ENCODE data around the gene SETD3. TPM values are rescaled to one million over a fixed set of nuclear protein-coding genes. Genes with fewer than 3 reads are reported as not detected.

The SETD3 gene
- total RNA-seq, 1 donor from 2014 or later, result 54.2 TPM

DNA sequence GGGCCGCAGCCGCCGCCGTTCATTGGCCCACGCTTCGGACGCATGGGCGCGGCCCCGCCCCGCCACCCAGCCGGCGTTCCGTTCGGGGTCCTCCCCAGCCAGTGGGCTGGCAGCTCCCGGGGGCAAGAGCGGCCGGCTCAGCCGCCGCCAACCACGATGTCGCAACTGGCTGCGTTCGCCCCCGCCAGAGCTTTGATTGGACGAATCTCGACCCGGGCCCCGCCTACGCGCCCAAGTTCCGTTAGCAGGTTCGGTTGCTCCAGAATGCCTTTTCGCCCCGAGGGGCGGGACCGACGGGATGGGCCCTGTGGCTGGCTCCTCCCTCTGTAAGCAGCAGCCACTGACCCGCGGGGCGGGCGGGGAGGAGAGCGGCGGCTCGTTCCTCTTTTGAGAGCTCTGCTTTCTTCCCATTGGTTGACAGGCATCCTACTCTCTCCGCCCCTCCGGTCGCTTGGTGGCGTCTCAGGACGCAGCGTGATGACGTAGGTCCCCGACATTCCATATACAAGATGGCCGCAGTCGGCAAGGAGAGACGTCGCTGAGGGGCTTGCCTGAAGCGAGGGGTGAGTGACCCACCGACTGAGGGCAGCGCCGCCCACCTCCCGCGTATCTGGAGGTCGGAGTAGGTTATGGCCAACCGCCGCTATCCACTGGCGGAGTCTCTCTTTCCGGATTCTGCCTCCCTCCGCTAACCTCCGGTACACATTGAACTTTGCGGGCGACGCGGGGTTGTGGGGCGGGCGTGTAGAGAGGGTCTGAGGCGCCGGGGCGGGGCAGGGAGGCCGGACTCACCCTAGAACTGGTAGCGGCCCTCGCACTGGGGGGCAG is 472 bp upstream of the SETD3 start, which contains the start of gene CCNK:
Gene CCNK (plus strand): TSS at position 493 of the 828 bp plus-strand sequence. CDS start 11,269 bp downstream, outside the sequence.
- Mint-ChIP-seq H3K27me3 (ENCODE audit: low read depth) (no peaks in the 10 kb centered on the region), H3K4me3 (ENCODE audit: unreplicated experiment) (peak within 1 kb of the TSS; percentile 96), H3K36me3 (ENCODE audit: low read depth) (no peaks in the 10 kb centered on the region), H3K27ac (ENCODE audit: unreplicated experiment) (peak within 1 kb of the TSS; percentile 99), H3K4me1 (ENCODE audit: low read depth) (peaks cover 57% of the 10 kb centered on the region), H3K9me3 (ENCODE audit: low read depth) (no peaks in the 10 kb centered on the region)
- peak; percentile 100 for DNase-seq (ENCODE audit: low spot score)
- TF ChIP-seq, protein P1, sequence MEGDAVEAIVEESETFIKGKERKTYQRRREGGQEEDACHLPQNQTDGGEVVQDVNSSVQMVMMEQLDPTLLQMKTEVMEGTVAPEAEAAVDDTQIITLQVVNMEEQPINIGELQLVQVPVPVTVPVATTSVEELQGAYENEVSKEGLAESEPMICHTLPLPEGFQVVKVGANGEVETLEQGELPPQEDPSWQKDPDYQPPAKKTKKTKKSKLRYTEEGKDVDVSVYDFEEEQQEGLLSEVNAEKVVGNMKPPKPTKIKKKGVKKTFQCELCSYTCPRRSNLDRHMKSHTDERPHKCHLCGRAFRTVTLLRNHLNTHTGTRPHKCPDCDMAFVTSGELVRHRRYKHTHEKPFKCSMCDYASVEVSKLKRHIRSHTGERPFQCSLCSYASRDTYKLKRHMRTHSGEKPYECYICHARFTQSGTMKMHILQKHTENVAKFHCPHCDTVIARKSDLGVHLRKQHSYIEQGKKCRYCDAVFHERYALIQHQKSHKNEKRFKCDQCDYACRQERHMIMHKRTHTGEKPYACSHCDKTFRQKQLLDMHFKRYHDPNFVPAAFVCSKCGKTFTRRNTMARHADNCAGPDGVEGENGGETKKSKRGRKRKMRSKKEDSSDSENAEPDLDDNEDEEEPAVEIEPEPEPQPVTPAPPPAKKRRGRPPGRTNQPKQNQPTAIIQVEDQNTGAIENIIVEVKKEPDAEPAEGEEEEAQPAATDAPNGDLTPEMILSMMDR (IDR thresholded peaks at IDR 0.05), result no peak

DNA sequence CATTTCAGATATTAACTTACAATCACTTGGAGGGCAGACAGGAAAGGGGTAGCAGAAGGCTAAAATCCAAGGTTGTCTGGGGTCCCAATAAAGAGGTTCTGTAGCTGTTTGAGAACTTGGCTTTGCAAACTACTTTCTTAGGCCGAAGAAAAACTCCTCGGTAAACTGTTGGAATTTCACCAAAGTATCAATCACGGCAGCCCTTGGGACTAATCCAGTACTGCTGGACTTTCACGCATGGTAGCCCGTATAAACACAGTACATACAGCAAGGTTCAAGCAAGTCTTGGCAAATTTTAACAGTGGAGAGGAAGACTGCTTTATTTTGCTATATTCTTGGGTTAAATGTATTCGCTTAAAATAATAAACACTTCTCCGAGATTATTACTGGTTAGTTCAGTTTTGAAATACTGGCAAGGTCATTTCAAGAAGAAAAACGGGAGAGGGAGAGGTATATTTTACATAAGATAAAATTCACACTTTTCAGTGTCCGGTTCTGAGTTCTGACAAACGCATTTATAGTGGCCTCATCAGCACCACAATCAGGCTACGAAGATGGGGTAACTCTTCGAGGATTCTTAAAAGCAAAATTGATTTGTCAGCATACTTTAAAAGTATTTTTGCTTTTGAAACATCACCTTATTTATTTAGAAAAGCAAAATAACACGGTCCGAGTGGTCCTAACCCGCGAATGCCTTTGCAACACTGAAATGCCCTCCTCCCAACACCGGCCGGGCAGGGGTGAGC is 1.3 kb downstream of the SETD3 start:
- no peaks in the 10 kb centered on the region for H3K36me3 Mint-ChIP-seq (ENCODE audit: low read depth)
- no peak for DNase-seq (ENCODE audit: low spot score)
- peak overlapping the region; percentile 96 for H3K27ac Mint-ChIP-seq (ENCODE audit: unreplicated experiment)
- H3K4me3 Mint-ChIP-seq (ENCODE audit: unreplicated experiment), result peak overlapping the region; percentile 89
- TF ChIP-seq, protein P1 (IDR thresholded peaks at IDR 0.05), result no peak
- H3K27me3 Mint-ChIP-seq (ENCODE audit: low read depth), result no peaks in the 10 kb centered on the region
- peaks cover 54% of the 10 kb centered on the region for H3K4me1 Mint-ChIP-seq (ENCODE audit: low read depth)
- no peaks in the 10 kb centered on the region for H3K9me3 Mint-ChIP-seq (ENCODE audit: low read depth)

DNA sequence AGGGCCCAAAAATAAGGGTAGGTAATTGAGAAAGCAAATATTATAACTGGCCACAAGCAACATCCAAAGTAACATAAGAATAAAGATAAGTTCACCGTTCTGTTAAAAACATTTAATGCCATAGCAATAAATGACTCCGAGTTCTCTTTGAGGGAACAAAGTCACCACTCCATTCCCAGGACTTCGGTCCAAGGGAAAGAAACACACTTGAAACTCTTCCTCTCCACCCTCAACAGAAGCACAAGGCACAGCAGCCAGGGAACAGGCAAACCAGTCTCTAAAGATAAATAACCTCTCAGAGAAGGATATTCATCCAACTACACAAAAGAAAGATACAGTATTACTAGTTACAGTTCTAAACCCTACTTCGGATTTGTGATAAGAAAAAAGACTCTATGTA is 2.5 kb downstream of the SETD3 start:
- Mint-ChIP-seq H3K4me1 (ENCODE audit: low read depth) (peaks cover 44% of the 10 kb centered on the region), H3K27ac (ENCODE audit: unreplicated experiment) (no peak overlapping the region), H3K9me3 (ENCODE audit: low read depth) (no peaks in the 10 kb centered on the region), H3K4me3 (ENCODE audit: unreplicated experiment) (no peak overlapping the region), H3K36me3 (ENCODE audit: low read depth) (no peaks in the 10 kb centered on the region), H3K27me3 (ENCODE audit: low read depth) (no peaks in the 10 kb centered on the region)
- TF ChIP-seq, protein P1 (IDR thresholded peaks at IDR 0.05), result no peak
- DNase-seq (ENCODE audit: low spot score), result no peak

DNA sequence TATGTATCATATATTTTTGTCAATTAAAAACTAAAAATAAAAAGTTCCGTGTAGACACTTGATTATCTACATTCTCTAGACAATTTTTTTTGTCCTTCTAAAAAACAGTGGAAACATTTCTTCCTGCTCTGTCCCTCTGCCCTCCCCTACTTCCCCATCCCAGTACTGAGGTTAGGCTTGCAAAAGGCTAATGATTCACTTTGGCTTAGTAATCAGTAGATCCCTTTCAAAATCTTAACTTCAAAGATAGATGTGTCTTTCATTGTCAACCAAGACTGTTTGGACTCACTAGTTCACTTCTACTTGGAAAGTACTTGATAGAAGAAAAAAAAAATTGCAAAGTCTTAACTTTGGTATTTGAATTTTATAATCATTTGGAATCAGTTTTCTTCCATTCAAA is 3.8 kb downstream of the SETD3 start:
- DNase-seq (ENCODE audit: low spot score), result no peak
- H3K36me3 Mint-ChIP-seq (ENCODE audit: low read depth), result no peaks in the 10 kb centered on the region
- no peaks in the 10 kb centered on the region for H3K27me3 Mint-ChIP-seq (ENCODE audit: low read depth)
- H3K4me3 Mint-ChIP-seq (ENCODE audit: unreplicated experiment), result no peak overlapping the region
- peaks cover 37% of the 10 kb centered on the region for H3K4me1 Mint-ChIP-seq (ENCODE audit: low read depth)
- H3K27ac Mint-ChIP-seq (ENCODE audit: unreplicated experiment), result no peak overlapping the region
- H3K9me3 Mint-ChIP-seq (ENCODE audit: low read depth), result no peaks in the 10 kb centered on the region
- TF ChIP-seq, protein P1 (IDR thresholded peaks at IDR 0.05), result no peak

DNA sequence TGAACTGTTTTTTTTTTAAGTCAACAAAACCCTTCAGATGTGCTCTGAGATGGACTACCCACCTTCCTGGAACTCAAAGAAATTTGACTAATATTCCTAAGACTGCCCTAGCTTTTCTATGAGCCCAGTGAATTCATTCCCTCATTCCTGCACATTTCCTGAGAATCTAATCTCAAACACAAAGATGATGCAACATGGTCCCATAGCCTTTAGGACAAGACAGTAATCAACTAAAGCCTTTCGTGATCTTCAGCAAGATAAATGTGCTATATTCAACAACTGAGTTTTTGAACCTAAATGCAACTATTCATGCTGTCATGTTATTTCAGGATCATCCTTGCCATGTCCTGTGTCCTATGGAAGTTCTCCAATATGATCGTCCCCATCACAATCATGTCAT is 5.0 kb downstream of the SETD3 start:
- H3K4me1 Mint-ChIP-seq (ENCODE audit: low read depth), result peaks cover 41% of the 10 kb centered on the region
- no peak for DNase-seq (ENCODE audit: low spot score)
- no peaks in the 10 kb centered on the region for H3K27me3 Mint-ChIP-seq (ENCODE audit: low read depth)
- H3K36me3 Mint-ChIP-seq (ENCODE audit: low read depth), result no peaks in the 10 kb centered on the region
- TF ChIP-seq, protein P1 (IDR thresholded peaks at IDR 0.05), result no peak
- H3K9me3 Mint-ChIP-seq (ENCODE audit: low read depth), result no peaks in the 10 kb centered on the region
- H3K27ac Mint-ChIP-seq (ENCODE audit: unreplicated experiment), result no peak overlapping the region
- H3K4me3 Mint-ChIP-seq (ENCODE audit: unreplicated experiment), result no peak overlapping the region

Measured in chondrocyte (in vitro differentiated cells).